ENCODE results near the gene OBP2A.

GRCh38 chr9:135530146-135530545, 15.8 kb upstream of the OBP2A start:
- TF ChIP-seq, protein P1, sequence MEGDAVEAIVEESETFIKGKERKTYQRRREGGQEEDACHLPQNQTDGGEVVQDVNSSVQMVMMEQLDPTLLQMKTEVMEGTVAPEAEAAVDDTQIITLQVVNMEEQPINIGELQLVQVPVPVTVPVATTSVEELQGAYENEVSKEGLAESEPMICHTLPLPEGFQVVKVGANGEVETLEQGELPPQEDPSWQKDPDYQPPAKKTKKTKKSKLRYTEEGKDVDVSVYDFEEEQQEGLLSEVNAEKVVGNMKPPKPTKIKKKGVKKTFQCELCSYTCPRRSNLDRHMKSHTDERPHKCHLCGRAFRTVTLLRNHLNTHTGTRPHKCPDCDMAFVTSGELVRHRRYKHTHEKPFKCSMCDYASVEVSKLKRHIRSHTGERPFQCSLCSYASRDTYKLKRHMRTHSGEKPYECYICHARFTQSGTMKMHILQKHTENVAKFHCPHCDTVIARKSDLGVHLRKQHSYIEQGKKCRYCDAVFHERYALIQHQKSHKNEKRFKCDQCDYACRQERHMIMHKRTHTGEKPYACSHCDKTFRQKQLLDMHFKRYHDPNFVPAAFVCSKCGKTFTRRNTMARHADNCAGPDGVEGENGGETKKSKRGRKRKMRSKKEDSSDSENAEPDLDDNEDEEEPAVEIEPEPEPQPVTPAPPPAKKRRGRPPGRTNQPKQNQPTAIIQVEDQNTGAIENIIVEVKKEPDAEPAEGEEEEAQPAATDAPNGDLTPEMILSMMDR (IDR thresholded peaks at IDR 0.05), result no peak
- no peak for TF ChIP-seq POLR2A (IDR thresholded peaks at IDR 0.05)
- no peak for TF ChIP-seq EP300 (IDR thresholded peaks at IDR 0.05)

Measured in tibial nerve (tissue), 4 donors.